Measurements from ENCODE around the gene UTP4.
A peak's percentile ranks its signal among the peaks of the same experiment; 100 is the strongest.

UTP4 gene

DNA sequence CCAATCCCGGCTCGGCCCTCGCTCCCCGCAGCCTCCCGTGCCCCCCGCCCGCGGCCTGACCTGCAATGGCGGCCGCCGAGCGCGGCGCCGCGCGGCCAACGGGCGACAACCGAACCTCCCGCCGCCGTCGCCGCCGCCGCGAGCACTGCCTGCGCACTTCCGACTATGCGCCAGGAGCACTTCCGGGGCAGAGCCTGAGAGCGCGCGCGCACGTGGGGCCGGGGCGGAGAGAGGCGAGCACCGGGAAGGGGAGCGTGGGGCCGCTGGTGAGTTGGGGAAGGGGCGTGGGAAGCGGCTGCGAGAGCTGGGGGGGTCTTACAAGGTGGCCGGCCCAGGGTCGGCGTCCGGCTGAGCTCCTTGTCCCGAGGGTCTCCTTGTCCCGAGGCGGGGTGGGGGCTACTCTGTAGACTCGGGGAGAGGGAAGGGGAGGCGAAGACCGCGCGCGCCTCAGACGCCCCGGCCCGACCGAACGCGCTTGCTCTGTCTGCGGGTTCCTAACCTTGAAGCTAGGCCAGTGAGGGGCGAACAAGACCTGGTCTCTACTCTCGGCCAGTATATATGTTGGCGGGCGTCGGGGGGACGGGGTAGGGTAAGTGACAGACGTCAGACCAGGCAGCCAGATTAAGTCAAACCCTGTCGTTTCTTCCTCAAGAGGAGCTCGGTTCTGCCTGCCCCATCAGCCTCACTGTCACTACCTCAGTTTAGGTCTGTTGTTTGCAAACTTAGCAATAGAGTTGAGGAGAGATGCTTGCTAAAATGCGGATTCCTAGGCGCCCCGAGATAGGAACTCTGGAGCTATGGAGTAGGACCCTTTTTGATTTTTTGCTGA lies at the start of gene UTP4, which contains the start of gene CHTF8:
Gene UTP4 (plus strand): TSS at position 226 of the 829 bp plus-strand sequence. CDS start 811 bp downstream, outside the sequence.
Gene CHTF8 (minus strand): TSS at position 165 of the 829 bp plus-strand sequence. CDS start 11,130 bp downstream, outside the sequence.
- DNase-seq: no peak

DNA sequence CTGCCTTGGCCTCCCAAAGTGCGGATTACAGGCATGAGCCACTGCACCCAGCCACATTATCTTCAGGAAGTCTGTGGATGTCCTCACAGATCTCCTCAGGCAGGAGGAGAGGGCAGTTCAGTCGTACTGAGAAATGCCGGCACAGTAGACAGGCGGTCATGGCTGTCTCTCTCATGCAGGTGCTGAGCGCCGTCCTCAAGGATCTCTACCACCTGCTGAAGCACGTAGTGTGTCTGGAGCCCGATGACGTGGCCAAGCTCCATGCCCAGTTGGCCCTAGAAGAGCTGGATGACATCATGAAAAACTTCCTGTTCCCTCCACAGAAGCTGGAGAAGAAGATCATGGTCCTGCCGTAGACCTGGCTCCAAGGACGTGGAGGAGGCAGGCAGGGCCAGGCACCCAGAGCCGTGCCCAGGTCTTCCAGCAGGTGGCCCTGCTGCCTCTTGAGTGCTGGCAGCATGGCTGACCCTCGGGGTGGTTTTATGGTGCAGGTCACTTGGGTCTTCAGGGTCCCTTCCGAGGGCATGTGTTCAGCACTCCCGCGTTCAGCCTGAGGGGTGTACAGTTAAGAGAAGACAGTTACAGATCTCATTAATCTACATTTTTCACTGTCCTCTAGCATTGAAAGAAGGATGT lies 49.0 kb upstream of the UTP4 start:
- DNase-seq: no peak

DNA sequence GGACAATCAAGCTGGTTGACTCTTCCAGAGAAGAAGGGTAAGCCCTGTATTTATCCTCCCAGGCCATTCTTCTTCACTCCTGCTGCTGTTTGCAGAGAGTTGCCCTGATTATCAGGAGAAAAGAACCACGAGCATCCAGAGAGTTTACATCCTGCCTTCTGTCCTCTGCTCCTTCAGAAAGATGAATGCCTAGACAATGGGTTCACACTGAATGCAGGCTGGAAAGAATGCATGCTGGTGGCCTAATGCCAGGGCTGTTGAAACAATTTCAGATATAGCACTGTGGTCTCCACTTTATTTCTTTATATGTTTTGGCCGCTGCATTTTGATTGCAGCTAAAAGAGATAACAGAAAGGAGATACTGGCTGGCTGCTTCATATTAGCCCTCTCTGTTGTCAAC lies 48.2 kb upstream of the UTP4 start:
- DNase-seq: no peak

DNA sequence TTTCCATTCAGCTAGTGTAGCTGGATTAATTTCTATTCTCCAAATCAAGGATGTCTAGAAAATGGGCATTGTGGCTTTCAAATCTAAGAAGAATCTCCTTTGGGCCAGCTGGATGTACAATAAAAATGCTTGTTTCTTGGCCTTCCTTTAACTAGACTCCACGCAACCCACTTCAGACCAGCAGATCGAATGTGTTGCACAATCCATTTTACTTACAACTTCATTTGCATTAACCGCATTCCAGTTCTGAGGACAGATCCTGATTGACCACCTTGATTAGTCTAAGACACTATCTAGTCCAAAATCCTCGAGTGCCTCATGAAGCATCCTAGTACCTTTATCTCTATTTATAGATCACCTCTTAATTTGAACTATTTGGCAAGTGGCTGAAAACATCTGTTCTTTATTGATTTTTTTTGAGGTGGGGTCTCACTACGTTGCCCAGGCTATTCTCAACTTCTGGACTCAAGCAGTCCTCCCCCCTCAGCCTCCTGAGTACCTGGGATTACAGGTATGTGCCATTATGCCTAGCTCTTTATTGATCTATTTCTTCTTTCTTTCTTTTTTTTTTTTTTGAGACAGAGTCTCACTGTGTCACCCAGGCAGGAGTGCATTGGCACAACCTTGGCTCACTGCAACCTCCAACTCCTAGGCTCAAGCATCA lies 47.3 kb upstream of the UTP4 start:
- no peak for DNase-seq

DNA sequence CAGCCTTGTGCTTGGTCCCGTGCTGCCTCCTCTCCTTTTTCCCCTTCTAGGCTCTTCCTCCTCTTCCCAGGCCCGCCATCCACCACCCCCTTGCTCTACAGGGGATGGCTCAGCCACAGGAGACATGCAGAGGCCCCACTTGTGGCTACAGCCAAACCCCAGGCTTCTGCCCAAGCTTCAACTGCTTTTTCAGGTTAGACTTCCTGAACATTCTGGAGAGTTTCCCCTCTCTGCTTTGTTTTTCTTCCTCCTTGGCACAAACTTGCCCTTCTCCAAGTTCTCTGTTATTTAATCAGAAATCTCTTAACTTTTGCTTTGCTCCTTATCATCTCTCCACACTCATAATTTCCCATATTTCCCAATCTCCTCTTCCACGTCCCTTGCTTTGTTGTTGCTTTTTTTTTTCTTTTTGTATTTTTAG lies 45.3 kb upstream of the UTP4 start:
- DNase-seq: no peak

DNA sequence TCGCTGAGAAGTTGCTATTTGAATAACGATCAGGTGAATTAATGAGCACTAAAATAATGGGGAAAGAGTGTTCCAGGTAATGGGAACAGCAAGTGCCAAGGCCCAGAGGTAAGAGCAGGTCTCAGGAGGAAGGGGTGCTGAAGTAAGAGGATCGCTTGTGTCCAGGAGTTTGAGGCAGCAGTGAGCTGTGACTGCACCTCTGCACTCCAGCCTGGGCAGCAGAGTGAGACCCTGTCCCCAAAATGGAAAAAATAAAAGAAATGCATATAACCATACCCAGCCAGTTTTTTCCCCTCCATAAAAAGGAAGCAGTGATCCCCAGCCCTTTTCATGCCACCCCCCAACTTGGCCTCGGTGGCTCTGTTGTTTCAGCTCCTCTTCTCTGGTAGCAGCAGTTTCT lies 43.8 kb upstream of the UTP4 start:
- DNase-seq: no peak

DNA sequence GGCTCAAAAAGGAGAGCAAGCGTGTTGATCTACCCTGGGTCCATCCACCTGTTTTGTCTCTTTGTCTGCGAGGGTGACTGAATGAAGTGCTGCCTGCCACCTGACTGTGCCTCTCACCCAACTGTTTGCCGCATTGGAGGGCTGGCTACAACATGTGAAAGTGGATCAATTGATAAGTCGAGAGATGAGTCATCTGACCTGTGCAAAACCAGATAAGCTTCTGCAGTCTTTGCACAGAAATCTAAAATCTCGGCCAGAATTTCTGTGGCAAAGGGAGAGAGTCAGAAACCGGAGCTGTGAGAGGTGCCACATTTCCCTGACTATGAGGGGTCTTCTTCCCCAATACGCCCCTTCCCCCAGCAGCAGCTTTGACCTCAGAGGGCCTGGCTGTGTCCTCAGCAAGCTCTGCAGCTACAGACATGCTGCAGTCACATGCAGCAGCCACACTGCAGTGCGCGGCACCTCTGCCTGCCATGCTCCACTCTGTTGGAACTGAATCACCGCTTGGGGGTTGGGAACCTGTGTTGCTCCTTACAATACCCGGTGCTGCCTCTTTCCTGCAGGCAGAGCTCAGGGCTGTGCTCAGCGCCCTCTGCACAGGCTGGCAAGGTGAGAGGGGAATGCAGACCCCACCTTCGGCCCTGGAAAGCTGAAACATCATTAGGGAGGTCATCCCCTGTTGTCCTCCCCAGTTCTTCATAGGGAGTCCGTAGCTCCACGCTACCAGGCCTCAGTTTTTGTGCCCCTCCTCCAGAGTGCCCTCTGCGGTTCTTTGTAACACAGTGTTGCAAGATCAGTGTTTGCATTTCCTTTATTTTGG lies 43.1 kb upstream of the UTP4 start:
- DNase-seq: peak; percentile 58

DNA sequence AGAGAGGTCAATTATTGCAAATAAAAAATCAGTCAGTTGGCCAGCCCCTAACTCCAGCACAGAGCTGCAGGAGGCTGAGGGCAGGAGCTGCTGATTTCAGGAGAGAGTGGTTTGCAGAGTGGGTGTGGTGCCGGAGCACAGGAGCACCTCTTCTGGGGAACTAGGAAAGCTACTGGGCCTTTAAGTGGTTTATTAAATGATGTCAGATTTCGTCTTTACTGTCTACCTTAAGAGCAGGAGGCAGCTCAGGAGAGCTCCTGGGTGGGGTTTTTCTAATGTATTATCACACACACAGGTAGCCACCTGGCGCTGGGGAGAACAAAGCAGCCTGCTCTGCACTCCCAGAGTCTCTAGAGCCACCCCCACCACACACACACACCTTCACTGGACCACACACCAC lies 38.5 kb upstream of the UTP4 start:
- DNase-seq: no peak

DNA sequence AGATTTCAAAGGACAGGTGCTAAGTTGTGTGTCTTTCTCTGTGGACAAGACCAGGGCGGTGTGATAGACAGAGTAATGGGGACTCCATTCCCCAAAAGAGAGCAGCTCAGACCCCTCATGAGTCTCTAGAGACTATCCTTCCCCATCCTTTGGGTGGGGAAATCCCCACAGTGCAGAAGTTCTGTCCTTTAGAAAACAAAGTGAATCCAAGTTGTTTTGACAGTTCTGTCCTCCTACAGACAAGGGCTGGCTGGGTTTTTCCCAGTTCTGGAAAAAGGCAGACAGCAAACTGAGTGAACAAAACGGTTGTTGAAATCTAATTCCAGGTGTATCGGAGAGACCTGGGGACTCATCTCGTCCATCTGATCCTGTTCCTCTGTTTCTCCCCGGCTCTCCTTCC lies 37.9 kb upstream of the UTP4 start:
- no peak for DNase-seq

DNA sequence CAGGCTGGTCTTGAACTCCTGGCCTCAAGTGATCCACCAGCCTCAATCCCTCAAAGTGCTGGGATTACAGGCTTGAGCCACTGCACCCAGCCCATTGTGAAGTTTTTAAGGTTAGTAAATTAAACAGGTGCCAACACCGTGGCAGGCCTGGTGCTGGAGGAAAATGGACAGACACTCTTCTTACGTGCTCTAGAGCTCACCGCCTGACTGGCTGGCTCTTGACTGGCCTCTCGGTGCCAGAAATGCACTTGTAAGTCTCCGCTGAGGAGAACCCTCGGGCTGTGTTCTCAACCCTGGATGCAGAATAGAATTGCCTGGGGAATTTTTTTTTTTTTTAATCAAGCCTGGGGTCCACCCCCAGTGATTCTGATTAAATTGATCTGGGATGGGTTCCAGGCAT lies 37.3 kb upstream of the UTP4 start:
- no peak for DNase-seq

DNA sequence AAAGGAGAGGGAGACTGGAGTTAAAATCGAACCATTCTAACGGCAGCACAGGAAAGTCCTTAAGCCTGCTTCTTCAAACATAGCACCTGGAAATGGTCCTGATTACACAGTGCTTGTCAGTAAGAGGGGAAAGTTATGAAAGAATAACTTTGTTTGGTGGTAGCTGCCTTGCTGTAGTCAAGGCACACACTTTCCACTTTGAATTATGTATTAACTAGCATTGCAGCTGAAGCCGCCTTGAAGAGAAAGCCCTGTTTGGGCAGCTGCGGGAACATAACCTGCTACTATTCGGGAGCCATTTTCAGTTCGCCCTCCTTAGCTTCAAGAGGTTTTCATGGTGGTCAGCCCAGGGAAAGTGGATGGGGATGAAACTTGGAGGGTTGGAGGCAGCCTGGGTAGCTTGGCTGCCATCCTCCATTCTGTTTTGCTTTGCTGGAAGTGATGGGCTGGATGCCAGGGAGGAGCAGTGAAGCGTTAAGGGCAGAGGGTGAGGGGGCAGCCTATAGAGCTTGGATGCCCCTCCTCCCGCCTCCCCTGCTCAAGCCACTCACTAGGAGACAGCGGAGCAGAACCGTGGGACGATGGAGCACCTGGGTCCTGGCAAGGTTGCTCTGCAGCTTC lies 32.3 kb upstream of the UTP4 start:
- DNase-seq: peak; percentile 8

DNA sequence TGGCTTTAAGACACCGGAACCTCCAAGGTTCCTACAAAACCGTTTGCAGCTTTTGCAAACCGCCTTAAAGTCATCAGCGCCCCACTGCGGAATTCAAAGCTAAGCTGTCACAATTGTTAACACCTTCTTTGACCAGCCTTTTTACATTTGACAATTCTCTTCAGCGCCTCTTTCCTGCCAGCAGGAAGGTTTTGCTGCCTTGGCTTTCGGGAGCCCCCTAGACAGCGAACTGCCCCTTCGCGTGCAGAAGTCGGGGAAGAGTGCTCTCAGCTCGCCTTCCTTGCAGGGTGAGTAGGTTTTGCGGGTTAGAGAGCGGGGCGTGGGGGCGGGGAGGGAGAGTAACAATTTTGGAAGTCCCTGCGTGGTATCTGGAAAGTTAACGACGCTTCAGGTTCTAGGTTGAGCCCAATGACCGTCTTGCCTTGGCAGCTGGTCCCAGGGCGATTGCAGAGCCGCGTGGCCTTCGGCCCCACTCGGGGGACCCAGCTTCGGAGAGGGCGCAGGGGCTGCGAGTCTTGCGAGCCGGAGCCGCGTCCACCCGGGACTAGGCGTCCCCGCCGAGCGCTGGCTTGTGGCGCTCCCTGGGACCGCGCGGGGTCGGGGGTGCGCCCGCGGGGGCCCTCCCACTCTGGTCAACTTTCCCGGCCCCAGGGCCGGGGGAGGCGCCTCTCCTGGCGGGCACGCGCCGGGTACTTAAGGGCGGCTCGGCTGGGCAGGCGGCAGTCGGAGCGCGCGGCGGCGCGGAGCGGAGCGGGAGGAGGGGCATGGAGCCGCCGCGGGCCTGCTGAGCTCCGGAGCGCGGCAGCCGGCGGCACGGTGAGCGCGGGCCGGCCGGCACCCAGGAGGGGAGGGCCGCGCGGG lies 26.7 kb upstream of the UTP4 start, which contains the start of gene HAS3:
Gene HAS3 (plus strand): TSS at position 153 of the 861 bp plus-strand sequence. CDS start 3,743 bp downstream, outside the sequence.
- DNase-seq: peak; percentile 42

DNA sequence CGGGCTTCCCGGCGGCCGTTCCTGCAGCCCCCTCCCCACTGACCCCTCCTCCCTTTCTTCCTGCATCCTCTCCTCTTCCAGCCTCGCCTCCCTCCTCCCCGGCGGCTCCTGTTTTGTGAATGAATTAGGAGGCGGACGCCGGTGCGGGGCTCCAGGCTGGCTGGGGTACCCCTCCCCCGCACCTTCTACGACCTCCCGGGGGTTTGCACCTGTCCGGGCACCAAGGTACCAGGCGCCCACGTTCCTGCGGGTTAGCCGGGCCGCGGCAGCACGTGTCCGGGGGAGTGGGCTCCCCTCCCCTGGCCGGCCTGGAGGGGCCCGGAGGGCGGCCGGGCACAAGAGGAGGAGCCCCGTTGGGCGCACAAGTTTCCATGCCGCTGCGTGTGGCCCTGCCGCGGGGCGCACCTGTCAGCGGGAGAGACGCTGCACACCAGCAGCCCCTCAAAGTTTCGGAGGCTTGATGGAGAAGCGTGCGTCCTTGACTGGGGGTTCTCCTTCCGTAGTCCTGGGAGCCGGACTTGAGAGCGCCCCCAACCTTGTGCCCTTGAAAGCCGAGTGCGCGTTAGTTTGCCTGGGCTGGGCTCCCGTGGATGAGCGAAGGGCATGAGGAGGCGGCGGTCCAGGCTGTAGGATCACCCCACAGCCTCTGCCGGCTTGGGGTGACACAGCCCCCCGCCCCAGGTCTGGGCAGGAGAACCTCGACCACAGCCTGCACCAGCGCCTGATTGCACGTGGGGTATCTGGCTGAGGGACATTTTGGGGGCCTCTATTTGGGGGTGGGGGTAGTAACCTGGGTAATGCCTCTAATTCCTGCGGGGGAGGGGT lies 25.7 kb upstream of the UTP4 start:
- no peak for DNase-seq

DNA sequence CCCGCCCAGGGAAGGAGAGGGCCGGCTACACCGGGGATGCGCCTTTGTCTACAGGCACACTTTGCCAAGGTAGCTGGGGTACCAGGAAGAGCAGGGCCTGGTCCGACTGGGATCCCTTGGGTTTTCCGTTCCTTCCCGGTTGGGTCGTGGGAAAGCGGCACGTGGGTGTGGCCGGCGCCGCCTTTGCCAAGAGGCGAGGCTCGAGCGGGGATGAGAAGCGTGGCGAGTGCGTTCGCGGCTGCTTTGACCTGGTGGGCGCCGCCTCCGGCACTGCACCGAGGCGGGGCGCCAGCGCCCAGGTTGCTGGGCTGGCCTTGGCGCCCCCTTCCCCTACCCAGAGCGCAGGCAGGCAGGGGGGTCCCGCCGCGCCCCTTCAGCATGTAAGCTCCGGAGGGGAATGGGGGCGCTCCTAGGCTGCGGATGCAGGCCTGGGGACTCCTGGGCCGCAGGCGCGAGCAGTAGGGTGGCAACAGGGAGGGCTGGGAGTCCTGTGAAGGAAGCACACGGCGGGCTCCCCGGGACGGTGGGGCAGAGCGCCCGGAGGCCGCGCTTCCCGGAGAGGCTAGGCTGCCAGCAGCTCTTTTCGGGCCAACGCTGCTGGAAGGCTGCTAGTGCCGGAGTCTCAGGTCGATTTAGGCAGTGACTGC lies 25.0 kb upstream of the UTP4 start:
- no peak for DNase-seq

DNA sequence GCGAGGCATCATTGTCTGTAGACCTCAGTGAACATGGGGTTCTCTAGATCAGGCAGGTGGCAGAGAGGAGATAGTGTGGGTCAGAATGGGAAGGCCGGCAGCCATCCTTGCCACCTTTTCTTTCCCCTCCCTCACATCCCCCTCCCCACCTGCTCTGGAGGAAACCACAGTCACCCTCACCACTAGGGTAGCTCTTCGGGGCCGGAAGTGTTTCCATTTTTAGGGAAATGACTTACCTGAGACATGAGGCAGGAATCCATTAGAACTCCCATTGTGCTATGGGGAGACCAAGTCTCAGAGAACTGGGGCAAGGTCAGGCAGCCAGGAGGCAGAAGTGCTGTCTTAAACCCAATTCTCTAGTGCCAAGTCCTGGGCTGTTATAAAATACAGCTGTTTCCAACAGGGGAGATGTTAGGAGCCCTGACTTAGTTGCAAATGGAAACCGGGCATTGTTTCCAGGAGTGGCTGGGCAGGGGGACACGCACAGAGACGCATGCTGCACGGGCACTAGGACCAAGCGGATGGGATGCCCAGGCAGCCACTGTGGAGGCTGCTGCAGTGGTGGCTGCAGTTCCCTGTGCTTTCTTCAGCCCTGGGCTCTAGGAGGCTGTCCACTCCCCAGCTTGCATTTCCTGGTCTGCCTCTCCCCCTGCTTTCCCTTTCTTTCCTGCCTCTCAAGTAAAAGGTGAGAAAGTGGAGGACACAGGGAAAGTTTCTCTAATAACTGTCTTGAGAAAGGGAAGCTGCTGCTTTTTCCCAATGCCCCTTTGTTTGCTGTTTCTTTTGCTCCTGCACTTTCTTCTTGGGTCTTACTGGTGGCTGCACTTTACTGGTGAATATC lies 24.2 kb upstream of the UTP4 start:
- no peak for DNase-seq

DNA sequence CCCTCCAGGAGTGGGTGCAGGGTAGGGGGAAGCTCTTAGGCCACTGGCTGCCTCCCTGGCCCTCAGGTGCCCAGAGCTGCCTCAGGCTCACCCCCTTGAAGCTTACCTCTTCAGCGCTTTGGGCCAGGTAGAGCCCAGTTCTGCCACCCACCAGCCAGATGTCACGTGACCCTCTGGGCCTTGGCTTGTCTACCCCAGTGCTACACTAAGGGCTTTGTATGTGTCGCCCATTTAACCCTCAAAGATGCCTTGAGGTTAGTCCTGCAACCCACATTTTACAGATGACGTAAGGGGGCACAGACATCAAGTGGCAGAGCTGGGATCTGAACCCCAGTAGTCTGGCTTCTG lies 23.6 kb upstream of the UTP4 start:
- no peak for DNase-seq

DNA sequence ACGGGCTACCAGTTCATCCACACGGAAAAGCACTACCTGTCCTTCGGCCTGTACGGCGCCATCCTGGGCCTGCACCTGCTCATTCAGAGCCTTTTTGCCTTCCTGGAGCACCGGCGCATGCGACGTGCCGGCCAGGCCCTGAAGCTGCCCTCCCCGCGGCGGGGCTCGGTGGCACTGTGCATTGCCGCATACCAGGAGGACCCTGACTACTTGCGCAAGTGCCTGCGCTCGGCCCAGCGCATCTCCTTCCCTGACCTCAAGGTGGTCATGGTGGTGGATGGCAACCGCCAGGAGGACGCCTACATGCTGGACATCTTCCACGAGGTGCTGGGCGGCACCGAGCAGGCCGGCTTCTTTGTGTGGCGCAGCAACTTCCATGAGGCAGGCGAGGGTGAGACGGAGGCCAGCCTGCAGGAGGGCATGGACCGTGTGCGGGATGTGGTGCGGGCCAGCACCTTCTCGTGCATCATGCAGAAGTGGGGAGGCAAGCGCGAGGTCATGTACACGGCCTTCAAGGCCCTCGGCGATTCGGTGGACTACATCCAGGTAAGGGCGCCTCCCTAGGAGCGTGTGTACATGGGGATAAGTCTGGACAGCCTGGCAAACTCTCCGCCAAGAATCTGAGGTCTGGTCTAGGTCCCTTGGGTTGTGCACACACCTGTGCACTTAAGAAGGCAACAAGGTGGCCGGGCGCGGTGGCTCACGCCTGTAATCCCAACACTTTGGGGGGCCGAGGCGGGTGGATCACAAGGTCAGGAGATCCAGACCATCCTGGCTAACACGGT lies 22.8 kb upstream of the UTP4 start:
- no peak for DNase-seq

DNA sequence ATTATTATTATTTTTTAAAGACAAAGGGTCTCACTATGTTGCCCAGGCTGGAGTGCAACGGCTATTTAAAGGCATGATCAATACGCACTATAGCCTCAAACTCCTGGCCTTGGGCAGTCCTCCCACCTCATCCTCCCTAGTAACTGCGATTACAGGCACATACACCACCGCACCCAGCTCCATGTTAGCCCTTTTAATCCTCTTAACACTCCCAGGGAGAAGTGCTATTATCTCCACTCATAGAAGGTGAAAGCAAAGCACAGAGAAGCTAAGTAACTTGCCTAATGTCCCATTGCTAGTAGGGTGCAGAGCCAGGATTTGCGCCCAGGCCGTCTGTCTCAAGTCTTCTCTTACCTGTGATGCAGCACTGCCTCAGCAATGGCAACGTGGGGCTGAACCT lies 22.0 kb upstream of the UTP4 start:
- no peak for DNase-seq

All from NCI-H1694 (cell line).